Heart left ventricle (tissue), 13 donors: ENCODE measurements around the gene SNUPN.

Source experiments
- CTCF ChIP-seq, 12 donors: fragments of 200-600 bp; sonication (generic) in 4 of 12; IDR thresholded peaks; one replicate each; pipeline versions ENCODE4 v1.5.0 to v1.8.0; 2018 to 2022; ENCODE audit warnings: antibody characterized with exemption in 12 of 12, mild to moderate bottlenecking in 5 of 12
- POLR2A ChIP-seq, 2 donors: fragments of 450-650 bp; IDR thresholded peaks; one replicate each; pipeline ENCODE4 v1.6.1; 2017; ENCODE audit warnings: antibody characterized with exemption in 2 of 2, mild to moderate bottlenecking in 2 of 2, moderate library complexity in 2 of 2
- donor health status: ischemic (EF 13 %, LVEDD 7.1; RV severe dilation, severe dysfunction).
- donor health status: DM: no; HTN: yes; CAD: no.
- donor health status: DM: no; HTN: no; CAD: no.
- donor health status: ischemic (EF 25% LVEDD 6.9; RV normal size, moderate dysfunction).
- donor health status: ischemic (EF 25% LVEDD 5.7; RV mildly dilated, moderate dysfunction).
- donor health status: ischemic (EF 35%, LVEDD 5.7; RV mildly dilated, moderate dysfunction).
- donor health status: nonischemic (EF 11% LVEDD 7.7; RV severe dilation, severe dysfunction).
- donor health status: DM: yes; HTN: yes; CAD: no.
- donor health status: PGD.
- donor health status: ischemic (EF 29% LVEDD 5.4; RV normal size, mild dysfunction).
- donor health status: nonischemic (EF 23%, LVEDD 6.1; RV moderate dilation, normal function).

GRCh38 chr15:75639709-75640482 is 14.4 kb upstream of the SNUPN start, which contains the start of gene IMP3:
- peak in 1 of 12 donors; percentile 23 for TF ChIP-seq CTCF (IDR thresholded peaks at IDR 0.05)
- peak; percentile 82 to 97 for TF ChIP-seq POLR2A (IDR thresholded peaks at IDR 0.05)
